ENCODE results near the gene SHC2.
"Not testable (repeated sequence)": the region's sequence is repeated elsewhere in the genome, so short reads cannot be mapped to it uniquely, and the experiment has no call there.

SHC2 gene

DNA sequence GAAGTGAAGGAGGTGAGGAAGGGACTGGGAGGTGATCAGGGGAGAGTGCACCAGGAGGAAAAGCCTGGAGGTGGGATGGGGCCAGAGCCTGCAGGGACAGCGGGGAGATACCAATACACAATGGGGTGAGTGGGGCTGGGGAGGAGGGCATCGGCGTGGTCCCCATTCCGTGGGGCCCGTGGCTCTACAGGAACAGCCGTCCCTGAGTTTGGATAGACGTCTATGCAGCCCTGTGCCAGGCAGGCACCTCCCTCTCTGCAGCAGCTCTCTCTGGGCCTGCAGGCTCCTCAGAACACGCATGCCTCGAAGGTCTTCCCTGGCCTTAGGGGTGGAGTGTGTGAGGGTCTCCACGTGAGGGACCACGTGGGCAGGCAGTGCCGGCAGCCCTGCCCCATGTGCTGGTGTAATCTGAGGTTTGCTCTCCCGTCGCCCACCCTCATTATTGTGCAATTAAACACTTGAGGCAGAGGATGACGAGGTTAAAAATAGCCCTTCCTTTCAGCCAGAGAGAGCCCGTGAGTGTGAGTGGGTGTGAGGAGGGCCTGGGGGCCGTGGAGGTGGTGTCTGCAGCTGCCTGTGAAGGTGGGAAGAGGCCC lies 68.4 kb downstream of the SHC2 start:
- no peak for DNase-seq (ENCODE audit: insufficient read length, low spot score)
- no peak for FAIRE-seq

DNA sequence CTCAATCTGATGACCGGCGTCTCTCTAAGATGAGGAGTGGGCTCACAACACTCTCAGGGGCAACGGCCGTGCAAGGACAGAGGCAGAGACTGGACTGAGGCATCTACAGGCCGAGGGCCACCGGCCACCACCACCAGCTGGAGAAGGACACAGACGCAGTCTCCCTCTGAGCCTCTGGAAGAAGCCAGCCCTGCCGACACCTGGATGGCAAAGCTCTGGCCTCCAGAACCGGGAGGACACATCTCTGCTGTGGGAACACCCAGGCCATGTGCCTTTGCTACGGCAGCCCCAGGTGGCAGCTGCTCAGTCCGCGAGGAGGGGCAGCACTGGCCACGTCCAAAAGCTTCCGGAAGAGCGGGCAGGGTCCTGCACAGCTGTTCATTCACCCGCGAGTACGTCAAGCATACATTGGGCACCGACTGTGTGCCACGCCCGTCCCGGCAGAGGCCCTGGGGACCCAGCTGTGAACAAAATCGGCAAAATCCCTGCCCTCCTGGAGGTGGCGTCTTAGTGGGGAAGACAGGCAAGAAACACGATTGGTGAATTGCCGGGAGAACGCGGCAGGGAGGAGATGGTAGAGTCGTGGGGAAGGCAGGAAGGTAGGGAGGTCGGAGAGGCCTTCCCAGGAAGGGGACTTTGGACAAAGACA lies 69.0 kb downstream of the SHC2 start:
- FAIRE-seq (no peak), DNase-seq (ENCODE audit: insufficient read length, low spot score) (no peak)

DNA sequence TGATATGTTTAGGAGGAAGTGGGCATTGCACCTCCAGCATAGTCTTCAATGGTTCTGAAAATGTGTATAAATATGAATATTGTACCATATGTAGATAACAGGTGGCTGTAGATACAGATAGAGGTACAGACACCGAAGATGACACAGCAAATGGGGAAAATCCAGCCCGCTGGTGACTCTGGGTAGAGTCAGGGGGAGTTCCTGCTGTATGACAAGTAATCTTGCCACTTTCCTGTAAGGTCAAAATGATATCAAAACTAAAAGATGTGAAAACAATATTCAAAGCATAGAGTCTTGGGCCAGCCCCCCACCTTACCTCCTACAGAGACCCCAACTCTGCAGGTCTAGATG lies 69.7 kb downstream of the SHC2 start:
- DNase-seq (ENCODE audit: insufficient read length, low spot score) (no peak), FAIRE-seq (no peak)

GRCh38 chr19:390386-391206 lies 70.2 kb downstream of the SHC2 start:
- DNase-seq (ENCODE audit: insufficient read length, low spot score): no peak
- FAIRE-seq: no peak

GRCh38 chr19:389935-390289 lies 70.9 kb downstream of the SHC2 start:
- no peak for DNase-seq (ENCODE audit: insufficient read length, low spot score)
- no peak for FAIRE-seq

DNA sequence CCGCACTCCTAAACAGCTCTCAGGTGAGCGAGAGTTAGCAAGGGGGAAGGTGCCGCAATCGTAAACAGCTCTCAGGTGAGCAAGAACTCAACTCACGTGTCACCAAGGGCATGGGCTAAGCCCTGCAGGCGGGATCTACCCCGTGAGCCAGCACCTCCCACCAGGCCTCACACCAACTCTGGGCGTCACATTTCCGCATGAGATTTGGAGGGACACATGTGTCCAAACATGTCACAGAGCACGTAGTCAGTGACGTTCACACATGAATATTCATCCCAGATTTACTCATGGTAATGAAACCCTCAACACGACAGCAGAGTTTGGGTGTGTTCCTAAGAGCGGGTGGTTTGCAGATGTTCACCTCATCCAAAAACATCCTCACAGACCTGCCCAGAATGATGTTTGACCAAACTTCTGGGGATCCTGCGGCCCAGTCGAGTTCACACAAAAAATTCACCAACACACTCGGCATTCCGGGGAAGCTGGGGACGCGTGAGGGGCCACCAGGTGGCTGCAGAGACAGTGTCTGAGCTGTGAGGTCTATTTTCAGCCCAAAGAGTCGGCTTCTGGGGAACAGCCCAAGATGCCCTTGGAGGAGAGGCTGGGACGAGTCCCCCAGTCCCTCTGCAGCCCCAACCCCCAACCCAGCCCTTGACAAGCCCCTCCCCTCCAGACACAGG lies 71.4 kb downstream of the SHC2 start:
- FAIRE-seq (no peak), DNase-seq (ENCODE audit: insufficient read length, low spot score) (no peak)

GRCh38 chr19:388691-389090 lies 72.1 kb downstream of the SHC2 start:
- FAIRE-seq (no peak), DNase-seq (ENCODE audit: insufficient read length, low spot score) (no peak)

- FAIRE-seq (no peak), DNase-seq (ENCODE audit: insufficient read length, low spot score) (no peak)
Measured at GRCh38 chr19:387777-388176, 73.1 kb downstream of the SHC2 start.

GRCh38 chr19:386632-387301 lies 74.1 kb downstream of the SHC2 start:
- DNase-seq (ENCODE audit: insufficient read length, low spot score); FAIRE-seq: not testable (repeated sequence)

DNA sequence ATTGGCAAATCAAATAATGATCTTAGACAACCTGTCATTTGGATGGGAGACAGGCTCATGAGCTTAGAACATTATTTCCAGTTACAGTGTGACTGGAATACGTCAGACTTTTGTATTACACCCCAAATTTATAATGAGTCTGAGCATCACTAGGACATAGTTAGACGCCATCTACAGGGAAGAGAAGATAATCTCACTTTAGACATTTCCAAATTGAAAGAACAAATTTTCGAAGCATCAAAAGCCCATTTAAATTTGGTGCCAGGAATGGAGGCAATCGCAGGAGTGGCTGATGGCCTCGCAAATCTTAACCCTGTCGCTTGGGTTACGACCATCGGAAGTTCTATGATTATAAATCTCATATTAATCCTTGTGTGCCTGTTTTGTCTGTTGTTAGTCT lies 74.6 kb downstream of the SHC2 start:
- not testable (repeated sequence) for FAIRE-seq; DNase-seq (ENCODE audit: insufficient read length, low spot score)

GRCh38 chr19:384799-385169 lies 76.0 kb downstream of the SHC2 start:
- no peak for FAIRE-seq
- DNase-seq (ENCODE audit: insufficient read length, low spot score): no peak

GRCh38 chr19:383922-384798 lies 76.7 kb downstream of the SHC2 start:
- FAIRE-seq: no peak

DNA sequence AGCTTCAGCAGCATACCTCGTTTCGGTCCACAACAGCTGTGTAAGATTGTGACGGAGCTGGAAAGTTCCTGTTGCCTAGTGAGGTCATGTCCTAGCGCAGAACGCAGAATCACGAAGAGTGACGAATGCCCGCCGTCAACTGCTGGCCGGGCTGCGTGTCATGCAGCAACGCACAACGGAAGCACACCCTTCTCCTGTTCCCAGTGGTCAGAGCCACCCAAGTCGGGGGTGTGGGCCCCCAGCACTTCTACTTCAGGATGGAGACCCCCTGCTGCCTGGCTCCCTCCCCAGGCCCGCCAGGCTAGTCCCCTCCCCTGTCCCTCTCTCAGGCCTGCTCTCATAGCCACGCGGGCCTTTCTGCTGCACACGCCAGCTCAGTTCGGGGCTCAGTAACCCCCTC lies 77.8 kb downstream of the SHC2 start:
- no peak for FAIRE-seq
- DNase-seq (ENCODE audit: insufficient read length, low spot score): no peak

More at GRCh38 chr19:383922-384798, 76.7 kb downstream of the SHC2 start:
- DNase-seq (ENCODE audit: insufficient read length, low spot score): no peak

GRCh38 chr19:382578-382977 lies 78.3 kb downstream of the SHC2 start:
- FAIRE-seq; DNase-seq (ENCODE audit: insufficient read length, low spot score): not testable (repeated sequence)

- DNase-seq (ENCODE audit: insufficient read length, low spot score); FAIRE-seq: not testable (repeated sequence)
Measured at GRCh38 chr19:381901-382300, 78.9 kb downstream of the SHC2 start.

GRCh38 chr19:380618-381219 lies 80.1 kb downstream of the SHC2 start:
- FAIRE-seq; DNase-seq (ENCODE audit: insufficient read length, low spot score): not testable (repeated sequence)

DNA sequence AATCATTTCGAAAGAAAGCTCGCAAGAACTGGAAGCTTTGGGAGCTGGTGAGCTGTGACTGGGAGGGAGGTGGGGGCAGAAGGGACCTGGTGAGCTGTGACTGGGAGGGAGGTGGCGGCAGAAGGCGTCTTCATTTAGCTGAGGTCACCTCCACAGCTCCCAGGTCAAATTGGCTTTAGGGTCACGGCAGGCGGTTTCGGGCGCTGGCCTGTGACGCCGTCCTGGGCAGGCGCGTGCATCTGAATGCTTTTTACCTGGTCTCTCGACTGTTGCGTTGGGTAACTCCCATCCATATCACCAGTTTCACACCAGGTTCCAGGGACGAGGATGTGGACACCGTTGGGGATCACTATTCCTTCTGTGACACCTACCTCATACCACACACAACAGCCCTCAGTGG lies 81.0 kb downstream of the SHC2 start:
- DNase-seq (ENCODE audit: insufficient read length, low spot score): no peak
- no peak for FAIRE-seq

GRCh38 chr19:378706-379105 lies 82.1 kb downstream of the SHC2 start:
- DNase-seq (ENCODE audit: insufficient read length, low spot score): no peak
- FAIRE-seq: no peak

DNA sequence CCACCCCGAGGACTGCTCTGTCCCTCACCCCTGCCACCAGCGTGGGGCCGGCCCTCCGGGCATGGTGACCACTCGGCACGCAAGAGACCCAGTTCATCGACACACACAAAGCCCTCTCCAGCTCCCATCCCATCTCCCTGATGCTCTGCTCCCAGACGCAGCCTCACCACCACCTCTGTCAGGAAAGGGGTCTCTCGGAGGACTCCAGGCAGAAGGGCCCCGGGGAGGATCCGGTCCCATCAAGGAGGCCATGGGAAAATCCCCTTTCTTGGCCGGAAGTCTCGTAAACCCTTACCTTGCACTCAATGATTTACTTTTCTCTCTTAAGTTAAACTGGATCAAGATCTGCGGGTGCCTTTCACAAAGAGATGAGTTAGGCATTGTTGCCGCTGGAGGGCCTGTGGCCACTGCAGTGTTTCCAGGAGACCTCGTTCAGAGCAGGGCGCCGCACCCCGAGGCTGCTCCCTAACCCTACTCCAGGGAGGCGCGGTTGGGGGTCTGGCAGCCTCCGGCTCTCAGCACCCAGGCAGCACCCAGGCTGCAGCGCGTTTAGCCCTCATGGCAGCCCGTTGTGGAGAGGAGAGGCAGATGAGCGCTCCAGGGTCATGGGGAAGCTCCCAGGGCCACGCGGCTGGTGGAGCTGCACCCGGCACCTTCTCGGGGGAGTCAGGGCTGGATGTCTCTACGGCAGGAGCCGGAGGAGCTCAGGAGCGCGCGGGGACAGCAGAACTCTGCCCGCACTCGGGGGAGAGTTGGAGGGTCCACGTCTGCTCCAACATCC lies 82.8 kb downstream of the SHC2 start:
- FAIRE-seq (no peak), DNase-seq (ENCODE audit: insufficient read length, low spot score) (no peak)

Measured in HTR-8/SVneo (cell line).